Ishikawa (cell line): ENCODE measurements around the gene LURAP1L.

ENCODE experiments used
- CEBPB ChIP-seq: IDR thresholded peaks from 2 replicates; pipeline ENCODE4 v1.6.1; 2012
- CREB1 ChIP-seq: IDR thresholded peaks from 2 replicates; pipeline ENCODE4 v1.6.1; 2012; ENCODE audit warnings: low read depth
- EGR1 ChIP-seq: IDR thresholded peaks from 2 replicates; pipeline ENCODE4 v1.6.1; 2012
- EP300 ChIP-seq: IDR thresholded peaks from 2 replicates; pipeline ENCODE4 v1.6.1; 2012; ENCODE audit warnings: borderline replicate concordance
- FOXM1 ChIP-seq: IDR thresholded peaks from 2 replicates; pipeline ENCODE4 v1.6.1; 2012; ENCODE audit warnings: low read depth, borderline replicate concordance
- MAX ChIP-seq: IDR thresholded peaks from 2 replicates; pipeline ENCODE4 v1.6.1; 2012
- NFIC ChIP-seq: IDR thresholded peaks from 2 replicates; pipeline ENCODE4 v1.6.1; 2012
- RAD21 ChIP-seq: IDR thresholded peaks from 2 replicates; pipeline ENCODE4 v1.6.1; 2012; ENCODE audit warnings: low read depth
- REST ChIP-seq: IDR thresholded peaks from 2 replicates; pipeline ENCODE4 v1.6.1; 2012; ENCODE audit warnings: low read depth, mild to moderate bottlenecking
- TAF1 ChIP-seq: IDR thresholded peaks from 2 replicates; pipeline ENCODE4 v1.6.1; 2012; ENCODE audit warnings: low read depth, mild to moderate bottlenecking
- TCF12 ChIP-seq: IDR thresholded peaks from 2 replicates; pipeline ENCODE4 v1.6.1; 2012; ENCODE audit warnings: low read depth
- TEAD4 ChIP-seq: IDR thresholded peaks from 2 replicates; pipeline ENCODE4 v1.6.1; 2012
- USF1 ChIP-seq: IDR thresholded peaks from 2 replicates; pipeline ENCODE4 v1.6.1; 2012
- YY1 ChIP-seq: IDR thresholded peaks from 2 replicates; pipeline ENCODE4 v1.6.1; 2012; ENCODE audit warnings: low read depth

- TF ChIP-seq EP300 (no peak), YY1 (no peak), REST (no peak), RAD21 (no peak), TAF1 (no peak), MAX (no peak), USF1 (no peak), CEBPB (no peak), TEAD4 (no peak), FOXM1 (no peak), TCF12 (no peak), NFIC (no peak), CREB1 (no peak), EGR1 (no peak)
Measured at GRCh38 chr9:12860998-12861397, 86.2 kb downstream of the LURAP1L start.
